Natural killer cell (primary cell): ENCODE measurements around the gene TRIB2. TPM values are rescaled to one million over a fixed set of nuclear protein-coding genes. Genes with fewer than 3 reads are reported as not detected.

Experiments
- ATAC-seq, 3 donors: fragments of 150-1000 bp in 2 of 3; fragments of 200-7000 bp in 1 of 3; cut with Tn5 transposase; 1 replicate in 1 of 3; 2 replicates in 2 of 3; pipeline ENCODE4 v1.10.0; 2021; ENCODE audit warnings: mild to moderate bottlenecking in 2 of 3, moderate library complexity in 2 of 3
- DNase-seq, 2 donors: peaks; one replicate each; pipeline versions ENCODE4 v3.0.0 to v3.0.0-alpha.2; 2013 to 2021; ENCODE audit warnings: mixed read lengths in 1 of 2
- H3K27ac ChIP-seq: one replicate; pipeline ENCODE4 v1.5.1; 2013; ENCODE audit warnings: mild to moderate bottlenecking, low read length
- H3K27me3 ChIP-seq: one replicate; pipeline ENCODE4 v1.6.1; 2013; ENCODE audit warnings: low read length; ENCODE audit not compliant: control insufficient read depth, insufficient read depth
- H3K36me3 ChIP-seq: one replicate; pipeline ENCODE4 v1.6.1; 2013; ENCODE audit warnings: low read length; ENCODE audit not compliant: control insufficient read depth, insufficient read depth
- H3K4me1 ChIP-seq: one replicate; pipeline ENCODE4 v1.6.1; 2013; ENCODE audit warnings: low read length; ENCODE audit not compliant: control insufficient read depth, insufficient read depth
- H3K4me3 ChIP-seq: one replicate; pipeline ENCODE4 v1.5.1; 2013; ENCODE audit warnings: low read length
- H3K9me3 ChIP-seq: one replicate; pipeline ENCODE4 v1.6.1; 2013; ENCODE audit warnings: low read length; ENCODE audit not compliant: control insufficient read depth, insufficient read depth
- H3K27ac Mint-ChIP-seq, 2 donors: one replicate each; pipeline ENCODE4 v1.8.0; 2022; ENCODE audit warnings: mild to moderate bottlenecking in 2 of 2, mixed read lengths in 2 of 2, moderate library complexity in 1 of 2
- H3K27me3 Mint-ChIP-seq, 2 donors: one replicate each; pipeline ENCODE4 v1.8.0; 2022; ENCODE audit warnings: low read depth in 2 of 2, mixed read lengths in 2 of 2
- H3K36me3 Mint-ChIP-seq: one replicate; pipeline ENCODE4 v1.8.0; 2022; ENCODE audit warnings: mixed read lengths
- H3K4me1 Mint-ChIP-seq, 2 donors: one replicate each; pipeline ENCODE4 v1.8.0; 2022; ENCODE audit warnings: mixed read lengths in 2 of 2
- H3K4me3 Mint-ChIP-seq: one replicate; pipeline ENCODE4 v1.8.0; 2022; ENCODE audit warnings: mild to moderate bottlenecking, moderate library complexity, mixed read lengths
- H3K9me3 Mint-ChIP-seq, 2 donors: one replicate each; pipeline ENCODE4 v1.8.0; 2022; ENCODE audit warnings: mixed read lengths in 2 of 2
- WGBS: methylation state at CpG from one replicate; pipeline ENCODE4 v1.1.7; 2013; ENCODE audit warnings: missing lambda C conversion rate; ENCODE audit not compliant: insufficient coverage; 5-methylcytosine and 5-hydroxymethylcytosine counted together
- intact Hi-C: fragments of 100-400 bp; cut with micrococcal nuclease; formaldehyde crosslinking; loops from one replicate; pipeline ENCODE4 v1.14.2; 2022
- total RNA-seq, 4 donors: library from RNA; stranded (reverse); fragments of 120-200 nt in 1 of 4; gene quantifications; one replicate each; pipeline versions ENCODE4 v1.2.3 to v1.2.4, GENCODE V29; 2013 to 2022
- TF ChIP-seq, protein P1 (sequence below): fragments of 200-600 bp; IDR thresholded peaks from one replicate; pipeline ENCODE4 v1.8.0; 2022; ENCODE audit warnings: antibody characterized with exemption

Gene TRIB2
- total RNA-seq, 3 donors from 2014 or later (not counting 1 experiment from before 2014, with no cell fraction given), result 68.1 to 87.4 (median 84.5) TPM

DNA sequence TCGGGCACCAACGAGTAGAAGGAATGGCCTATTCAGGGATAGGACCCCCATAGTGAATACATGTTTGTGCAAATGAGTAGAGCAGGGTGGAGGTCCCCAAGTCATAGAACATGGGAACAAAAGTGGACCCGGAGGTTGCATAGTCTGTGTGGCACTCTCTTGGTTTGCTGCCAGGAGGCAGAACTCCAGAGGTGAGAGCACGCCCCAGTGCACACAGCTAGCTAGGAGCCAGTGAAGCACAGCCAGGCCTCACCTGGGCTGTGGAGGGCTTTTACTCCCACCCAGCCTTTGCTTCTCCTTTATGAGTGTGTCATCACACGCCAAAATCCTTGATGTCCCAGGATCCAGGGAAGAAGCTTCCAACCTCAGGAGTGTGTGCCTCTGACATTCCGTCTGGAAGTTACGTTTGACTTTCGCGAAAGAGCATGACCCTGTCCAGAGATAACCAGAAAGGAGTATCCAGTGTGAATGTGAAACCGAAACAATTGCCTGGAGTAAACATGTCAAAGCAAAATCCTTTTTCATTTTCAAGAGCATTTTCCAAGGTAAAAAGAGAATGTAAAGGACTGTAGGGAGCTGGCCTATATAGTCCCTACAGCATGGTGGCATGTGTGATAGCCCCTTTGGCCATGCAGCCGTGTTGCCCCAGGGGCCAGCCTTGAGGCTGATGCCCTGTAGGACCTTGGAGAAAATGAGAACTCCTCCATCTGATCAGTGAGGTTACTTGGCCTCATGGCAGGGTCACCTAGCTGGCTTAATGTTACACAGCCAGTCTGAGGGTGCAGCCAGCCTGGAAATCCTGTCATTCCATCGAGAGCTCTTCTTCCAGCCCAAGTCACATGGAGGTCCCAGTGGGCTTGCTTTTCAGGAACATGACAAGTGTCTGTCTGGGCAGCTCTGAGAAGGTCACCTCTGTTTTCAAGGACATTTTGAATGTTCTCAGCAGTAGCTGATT is 8.8 kb downstream of the TRIB2 start:
- intact Hi-C loops, result no loop called here
- Mint-ChIP-seq H3K4me3 (peak overlapping the region; percentile 87), H3K27me3 (no peaks in the 10 kb centered on the region), H3K36me3 (peaks cover 9% of the 10 kb centered on the region), H3K4me1 (peaks cover 90 to 92% of the 10 kb centered on the region in 2 donors), H3K27ac (peak overlapping the region; percentile 96 to 98), H3K9me3 (no peaks in the 10 kb centered on the region)
- H3K27me3 ChIP-seq, result no peaks in the 10 kb centered on the region
- H3K36me3 ChIP-seq, result peaks cover 40% of the 10 kb centered on the region
- H3K9me3 ChIP-seq, result no peaks in the 10 kb centered on the region
- H3K27ac ChIP-seq, result peak overlapping the region; percentile 17
- DNase-seq (no peak), ATAC-seq (no peak)
- TF ChIP-seq, protein P1, sequence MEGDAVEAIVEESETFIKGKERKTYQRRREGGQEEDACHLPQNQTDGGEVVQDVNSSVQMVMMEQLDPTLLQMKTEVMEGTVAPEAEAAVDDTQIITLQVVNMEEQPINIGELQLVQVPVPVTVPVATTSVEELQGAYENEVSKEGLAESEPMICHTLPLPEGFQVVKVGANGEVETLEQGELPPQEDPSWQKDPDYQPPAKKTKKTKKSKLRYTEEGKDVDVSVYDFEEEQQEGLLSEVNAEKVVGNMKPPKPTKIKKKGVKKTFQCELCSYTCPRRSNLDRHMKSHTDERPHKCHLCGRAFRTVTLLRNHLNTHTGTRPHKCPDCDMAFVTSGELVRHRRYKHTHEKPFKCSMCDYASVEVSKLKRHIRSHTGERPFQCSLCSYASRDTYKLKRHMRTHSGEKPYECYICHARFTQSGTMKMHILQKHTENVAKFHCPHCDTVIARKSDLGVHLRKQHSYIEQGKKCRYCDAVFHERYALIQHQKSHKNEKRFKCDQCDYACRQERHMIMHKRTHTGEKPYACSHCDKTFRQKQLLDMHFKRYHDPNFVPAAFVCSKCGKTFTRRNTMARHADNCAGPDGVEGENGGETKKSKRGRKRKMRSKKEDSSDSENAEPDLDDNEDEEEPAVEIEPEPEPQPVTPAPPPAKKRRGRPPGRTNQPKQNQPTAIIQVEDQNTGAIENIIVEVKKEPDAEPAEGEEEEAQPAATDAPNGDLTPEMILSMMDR, result no peak
- WGBS, result 79% methylated on average over 12 of the region's 12 CpGs
- no peak overlapping the region for H3K4me3 ChIP-seq
- peaks cover 69% of the 10 kb centered on the region for H3K4me1 ChIP-seq

DNA sequence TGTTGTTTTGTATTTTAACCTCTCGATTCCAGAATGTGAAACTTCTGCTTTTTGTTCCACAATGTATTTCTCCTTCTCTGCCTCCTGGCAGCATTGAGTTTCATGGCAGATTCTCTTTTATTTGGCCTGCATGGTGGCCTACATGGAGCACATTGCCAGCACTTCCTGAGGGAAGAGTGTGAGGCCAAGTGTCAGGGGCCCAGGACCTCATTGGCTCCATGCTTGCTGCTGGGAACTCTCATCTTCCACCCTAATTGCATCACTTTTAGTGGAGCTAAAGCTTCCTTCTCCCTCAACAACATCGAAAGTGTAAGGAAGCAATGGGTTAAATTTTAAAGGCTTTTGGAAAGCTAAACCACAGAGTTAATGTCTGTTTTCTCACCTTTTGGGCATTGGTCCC is 9.5 kb downstream of the TRIB2 start:
- H3K36me3 Mint-ChIP-seq, result peaks cover 16% of the 10 kb centered on the region
- no peaks in the 10 kb centered on the region for H3K27me3 ChIP-seq
- no peaks in the 10 kb centered on the region for H3K9me3 Mint-ChIP-seq
- H3K4me3 Mint-ChIP-seq, result peak overlapping the region; percentile 87
- peak overlapping the region; percentile 96 to 98 for H3K27ac Mint-ChIP-seq
- peaks cover 90 to 92% of the 10 kb centered on the region in 2 donors for H3K4me1 Mint-ChIP-seq
- H3K36me3 ChIP-seq, result peaks cover 46% of the 10 kb centered on the region
- DNase-seq (no peak), ATAC-seq (no peak)
- WGBS, result 58% methylated on average over 2 of the region's 2 CpGs
- no peak overlapping the region for H3K27ac ChIP-seq
- no peak overlapping the region for H3K4me3 ChIP-seq
- intact Hi-C loops, result no loop called here
- H3K4me1 ChIP-seq, result peaks cover 68% of the 10 kb centered on the region
- TF ChIP-seq, protein P1, result no peak
- no peaks in the 10 kb centered on the region for H3K9me3 ChIP-seq
- H3K27me3 Mint-ChIP-seq, result no peaks in the 10 kb centered on the region

DNA sequence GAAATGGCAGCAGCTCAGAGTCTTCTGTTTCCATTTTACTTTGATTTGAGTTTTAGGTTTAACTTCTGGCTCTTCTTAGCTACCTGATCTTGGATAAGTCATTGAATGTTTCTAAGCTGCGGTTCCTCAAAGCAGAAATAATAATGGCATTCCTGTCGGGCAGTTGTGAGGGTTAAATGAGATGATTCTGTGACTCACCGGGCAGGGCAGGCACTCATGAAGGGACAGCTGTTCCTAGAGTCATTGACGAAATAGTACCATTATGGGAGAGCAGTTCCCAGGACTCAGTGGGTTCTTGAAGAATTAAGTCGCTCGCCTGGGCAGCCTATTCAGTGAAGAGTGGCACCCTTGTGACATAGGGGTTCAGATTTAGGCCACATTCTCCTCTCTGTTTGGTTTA is 10.3 kb downstream of the TRIB2 start:
- no peak for ATAC-seq
- H3K27ac ChIP-seq, result no peak overlapping the region
- H3K27me3 Mint-ChIP-seq, result no peaks in the 10 kb centered on the region
- peaks cover 67% of the 10 kb centered on the region for H3K4me1 ChIP-seq
- no peaks in the 10 kb centered on the region for H3K9me3 ChIP-seq
- H3K27ac Mint-ChIP-seq, result peak overlapping the region; percentile 87 to 96
- H3K9me3 Mint-ChIP-seq, result no peaks in the 10 kb centered on the region
- H3K4me3 ChIP-seq, result no peak overlapping the region
- H3K36me3 ChIP-seq, result peaks cover 46% of the 10 kb centered on the region
- intact Hi-C loops, result no loop called here
- H3K4me1 Mint-ChIP-seq, result peaks cover 90 to 92% of the 10 kb centered on the region in 2 donors
- TF ChIP-seq, protein P1, result no peak
- H3K27me3 ChIP-seq, result no peaks in the 10 kb centered on the region
- H3K4me3 Mint-ChIP-seq, result peak overlapping the region; percentile 87
- H3K36me3 Mint-ChIP-seq, result peaks cover 18% of the 10 kb centered on the region
- no peak for DNase-seq
- WGBS, result 75% methylated on average over 6 of the region's 6 CpGs
